GM12864 (cell line): ENCODE data around the gene SSU72.

Experiments
- DNase-seq: peaks from one replicate; pipeline ENCODE4 v3.0.0-alpha.2; 2011; ENCODE audit warnings: low read depth
- H3K4me3 ChIP-seq: 2 replicates; pipeline ENCODE4 v1.5.1; 2011; ENCODE audit warnings: mild to moderate bottlenecking, low read depth, low read length, control low read depth
- TF ChIP-seq, protein P1 (sequence below): IDR thresholded peaks from 2 replicates; pipeline ENCODE4 v1.5.1; 2011; ENCODE audit warnings: low read depth, mild to moderate bottlenecking, moderate library complexity, low read length, control low read depth, inconsistent platforms; ENCODE audit errors: missing control alignments

Gene SSU72

DNA sequence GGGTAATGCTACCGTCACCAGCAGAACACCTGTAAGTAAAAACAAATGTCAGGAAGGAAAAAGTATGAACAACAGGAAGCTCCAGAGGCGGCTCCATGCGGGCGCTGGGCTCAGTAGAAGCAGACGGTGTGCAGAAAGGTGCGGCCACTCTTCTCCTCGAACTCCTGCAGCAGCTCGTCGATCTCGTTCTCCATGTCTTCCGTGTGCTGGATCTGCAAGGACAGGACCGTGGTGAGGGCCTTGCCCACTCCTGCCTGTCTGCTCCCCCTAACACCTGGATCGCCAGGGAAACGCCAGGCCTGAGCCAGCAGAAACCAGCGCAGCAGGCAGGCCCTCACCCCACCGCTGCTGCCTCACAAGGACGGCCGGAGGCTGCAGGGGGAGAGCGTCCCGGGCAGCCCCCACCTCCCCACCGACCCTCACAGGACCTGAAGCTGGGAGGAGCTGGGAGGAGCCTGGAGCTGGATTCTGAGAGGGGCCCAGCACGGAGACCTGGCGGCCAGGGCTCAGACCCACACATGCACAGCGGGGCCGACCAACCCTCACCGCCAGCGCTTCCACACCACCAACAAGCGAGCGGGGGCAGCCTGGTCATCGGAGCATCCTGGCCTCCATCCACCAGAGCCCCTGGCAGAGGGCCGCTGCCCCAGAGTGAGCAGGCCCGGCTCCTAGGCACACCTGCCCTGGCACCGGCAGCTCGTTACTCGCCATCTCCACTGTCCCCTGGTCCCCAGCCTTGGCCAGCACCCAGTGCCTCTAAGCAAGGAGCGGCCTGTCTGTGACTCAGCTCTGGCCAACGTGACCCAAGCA lies 32.5 kb downstream of the SSU72 start:
- DNase-seq, result no peak
- H3K4me3 ChIP-seq, result no peak overlapping the region
- TF ChIP-seq, protein P1, sequence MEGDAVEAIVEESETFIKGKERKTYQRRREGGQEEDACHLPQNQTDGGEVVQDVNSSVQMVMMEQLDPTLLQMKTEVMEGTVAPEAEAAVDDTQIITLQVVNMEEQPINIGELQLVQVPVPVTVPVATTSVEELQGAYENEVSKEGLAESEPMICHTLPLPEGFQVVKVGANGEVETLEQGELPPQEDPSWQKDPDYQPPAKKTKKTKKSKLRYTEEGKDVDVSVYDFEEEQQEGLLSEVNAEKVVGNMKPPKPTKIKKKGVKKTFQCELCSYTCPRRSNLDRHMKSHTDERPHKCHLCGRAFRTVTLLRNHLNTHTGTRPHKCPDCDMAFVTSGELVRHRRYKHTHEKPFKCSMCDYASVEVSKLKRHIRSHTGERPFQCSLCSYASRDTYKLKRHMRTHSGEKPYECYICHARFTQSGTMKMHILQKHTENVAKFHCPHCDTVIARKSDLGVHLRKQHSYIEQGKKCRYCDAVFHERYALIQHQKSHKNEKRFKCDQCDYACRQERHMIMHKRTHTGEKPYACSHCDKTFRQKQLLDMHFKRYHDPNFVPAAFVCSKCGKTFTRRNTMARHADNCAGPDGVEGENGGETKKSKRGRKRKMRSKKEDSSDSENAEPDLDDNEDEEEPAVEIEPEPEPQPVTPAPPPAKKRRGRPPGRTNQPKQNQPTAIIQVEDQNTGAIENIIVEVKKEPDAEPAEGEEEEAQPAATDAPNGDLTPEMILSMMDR, result no peak

GRCh38 chr1:1540818-1541628 lies 33.6 kb downstream of the SSU72 start:
- H3K4me3 ChIP-seq, result no peak overlapping the region
- no peak for DNase-seq
- TF ChIP-seq, protein P1, result no peak

GRCh38 chr1:1540090-1540817 lies 34.4 kb downstream of the SSU72 start, which contains the start of gene TMEM240:
TSS of gene TMEM240 (minus strand) at chr1:1540624. CDS start at chr1:1540346, 278 bp downstream.
- DNase-seq, result no peak
- TF ChIP-seq, protein P1, result no peak
- no peak within 1 kb of the TSS for H3K4me3 ChIP-seq

GRCh38 chr1:1539310-1540089 lies 35.2 kb downstream of the SSU72 start:
- TF ChIP-seq, protein P1, result no peak
- no peak overlapping the region for H3K4me3 ChIP-seq
- DNase-seq, result no peak

DNA sequence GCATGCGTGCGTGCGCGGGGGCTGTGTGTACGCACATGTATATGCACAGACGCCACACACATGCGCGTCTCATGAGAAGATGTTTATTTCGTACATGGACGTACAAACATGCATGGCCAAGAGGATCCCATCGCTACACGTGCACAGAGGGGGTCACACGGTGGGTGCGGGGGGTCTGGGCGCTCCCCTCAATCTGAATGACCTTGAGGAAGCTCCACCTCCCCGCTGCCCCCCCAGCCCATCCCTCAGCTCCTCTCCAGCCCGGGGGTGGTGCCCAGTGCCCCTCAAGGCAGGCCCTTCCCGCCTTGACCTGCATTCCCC lies 35.7 kb downstream of the SSU72 start:
- no peak for DNase-seq
- TF ChIP-seq, protein P1, result no peak
- H3K4me3 ChIP-seq, result no peak overlapping the region

DNA sequence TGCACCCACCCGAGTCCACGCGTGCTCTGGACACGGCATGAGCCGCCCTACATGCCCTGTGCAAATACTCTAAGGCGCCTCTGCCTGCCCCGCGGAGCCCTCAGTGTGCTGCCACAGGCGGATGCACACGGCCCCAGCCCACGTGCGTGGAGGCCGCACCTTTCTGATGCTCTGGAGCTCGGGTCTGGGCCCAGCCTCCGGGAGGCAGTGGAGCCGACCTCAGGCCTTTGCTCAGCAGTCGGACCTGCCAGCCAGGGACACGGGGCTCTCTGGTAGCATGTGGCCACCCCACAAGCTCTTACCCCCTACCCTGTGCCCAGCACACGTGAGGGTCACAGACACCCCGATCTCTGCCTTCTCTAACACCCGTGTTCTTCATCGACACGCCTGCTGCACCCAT lies 36.3 kb downstream of the SSU72 start:
- TF ChIP-seq, protein P1, result no peak
- DNase-seq, result no peak
- no peak overlapping the region for H3K4me3 ChIP-seq
